Smooth muscle cell (in vitro differentiated cells): ENCODE data around the gene TPSD1. TPM values are rescaled to one million over a fixed set of nuclear protein-coding genes. Genes with fewer than 3 reads are reported as not detected.
"Not testable (repeated sequence)": the region's sequence is repeated elsewhere in the genome, so short reads cannot be mapped to it uniquely, and the experiment has no call there.

Experiments used
- DNase-seq: peaks from one replicate; lab custom pipeline; 2025; ENCODE audit not compliant: unreplicated experiment; lab: John Stamatoyannopoulos, UW
- H2AFZ ChIP-seq: fragments of 200-600 bp; sonication (generic); 2 replicates; pipeline ENCODE4 v1.6.0; 2016; ENCODE audit warnings: antibody characterized with exemption, low read depth, mild to moderate bottlenecking
- H3F3A ChIP-seq: fragments of 200-600 bp; sonication (generic); 2 replicates; pipeline ENCODE4 v1.6.0; 2017; ENCODE audit warnings: antibody characterized with exemption, low read depth
- H3K27ac ChIP-seq: fragments of 200-600 bp; sonication (generic); 2 replicates; pipeline ENCODE4 v1.5.1; 2016; ENCODE audit warnings: low read depth, mild to moderate bottlenecking
- H3K27me3 ChIP-seq: fragments of 200-600 bp; sonication (generic); 2 replicates; pipeline ENCODE4 v1.6.1; 2016; ENCODE audit warnings: low read depth, mild to moderate bottlenecking
- H3K36me3 ChIP-seq: fragments of 200-600 bp; sonication (generic); 2 replicates; pipeline ENCODE4 v1.5.1; 2016; ENCODE audit warnings: low read depth
- H3K4me1 ChIP-seq: fragments of 200-600 bp; sonication (generic); 2 replicates; pipeline ENCODE4 v1.5.1; 2016; ENCODE audit warnings: low read depth
- H3K4me2 ChIP-seq: fragments of 200-600 bp; sonication (generic); 2 replicates; pipeline ENCODE4 v1.6.0; 2016; ENCODE audit warnings: mild to moderate bottlenecking
- H3K4me3 ChIP-seq: fragments of 200-600 bp; sonication (generic); 2 replicates; pipeline ENCODE4 v1.5.1; 2016; ENCODE audit warnings: mild to moderate bottlenecking
- H3K79me2 ChIP-seq: fragments of 200-600 bp; sonication (generic); 2 replicates; pipeline ENCODE4 v1.6.0; 2016; ENCODE audit warnings: low read depth, mild to moderate bottlenecking
- H3K9ac ChIP-seq: fragments of 200-600 bp; sonication (generic); 2 replicates; pipeline ENCODE4 v1.6.0; 2016; ENCODE audit warnings: low read depth
- H3K9me3 ChIP-seq: fragments of 200-600 bp; sonication (generic); replicated peaks from 2 replicates; pipeline ENCODE4 v1.5.1; 2016; ENCODE audit warnings: low read depth
- H4K20me1 ChIP-seq: fragments of 200-600 bp; sonication (generic); 2 replicates; pipeline ENCODE4 v1.6.0; 2016; ENCODE audit warnings: low read depth
- CTCF ChIP-seq: fragments of 200-600 bp; sonication (generic); IDR thresholded peaks from 2 replicates; pipeline ENCODE4 v1.5.1; 2017; ENCODE audit warnings: borderline replicate concordance, mild to moderate bottlenecking, antibody characterized with exemption; ENCODE audit not compliant: insufficient read depth, poor library complexity, severe bottlenecking
- WGBS: methylation state at CpG from one replicate; pipeline ENCODE4 v1.1.7; 2016; ENCODE audit warnings: low lambda C conversion rate; 5-methylcytosine and 5-hydroxymethylcytosine counted together
- polyA plus RNA-seq: library from polyadenylated mRNA; unstranded; fragments of >200 nt; fragmentation: Nextera tagmentation; extraction: Ambion mirVana; gene quantifications from 2 replicates; pipeline ENCODE4 v1.2.1, GENCODE V29; 2016
- total RNA-seq: library from RNA; depleted of rRNA; stranded (reverse); fragments of >200 nt; gene quantifications from 2 replicates; pipeline ENCODE4 v1.2.3, GENCODE V29; 2014

The TPSD1 gene
- total and polyA plus RNA-seq, 2 experiments from 2014 or later, result not detected

GRCh38 chr16:1232049-1232748 is 23.7 kb upstream of the TPSD1 start:
- H3K79me2 ChIP-seq, H3K4me1 ChIP-seq, H3K27me3 ChIP-seq, H3K27ac ChIP-seq, DNase-seq, H4K20me1 ChIP-seq, H2AFZ ChIP-seq, H3F3A ChIP-seq, H3K9ac ChIP-seq, H3K9me3 ChIP-seq, H3K4me2 ChIP-seq, H3K36me3 ChIP-seq, H3K4me3 ChIP-seq: not testable (repeated sequence)
- WGBS, result no CpG with 5 or more reads among the region's 47 CpGs

- H3K4me2 ChIP-seq, H3K36me3 ChIP-seq, H3K4me3 ChIP-seq, H3K79me2 ChIP-seq, H4K20me1 ChIP-seq, H3F3A ChIP-seq, H3K4me1 ChIP-seq, H3K27ac ChIP-seq, H3K27me3 ChIP-seq, DNase-seq, H3K9ac ChIP-seq, H3K9me3 ChIP-seq, H2AFZ ChIP-seq: not testable (repeated sequence)
- no CpG with 5 or more reads among the region's 29 CpGs for WGBS
These were observed 19.2 kb upstream of the TPSD1 start for GRCh38 chr16:1236659-1237058.

GRCh38 chr16:1237990-1238389 is 17.9 kb upstream of the TPSD1 start:
- 97% methylated on average over 9 of the region's 9 CpGs for WGBS
- no peak for DNase-seq
- no peak overlapping the region for H3K4me3 ChIP-seq

GRCh38 chr16:1238909-1239308 is 17.0 kb upstream of the TPSD1 start:
- not testable (repeated sequence) for H2AFZ ChIP-seq, H3K27me3 ChIP-seq, H3K4me2 ChIP-seq, H3K36me3 ChIP-seq, H4K20me1 ChIP-seq, H3F3A ChIP-seq, H3K79me2 ChIP-seq, H3K4me1 ChIP-seq, H3K9me3 ChIP-seq, H3K9ac ChIP-seq, DNase-seq, H3K4me3 ChIP-seq, H3K27ac ChIP-seq
- 96% methylated on average over 10 of the region's 23 CpGs for WGBS

More at GRCh38 chr16:1237990-1238389, 17.9 kb upstream of the TPSD1 start:
- H3K4me1 ChIP-seq, result no peaks in the 10 kb centered on the region
- no peaks in the 10 kb centered on the region for H4K20me1 ChIP-seq
- no peak overlapping the region for H3K9ac ChIP-seq
- TF ChIP-seq CTCF, result no peak
- no peaks in the 10 kb centered on the region for H3K9me3 ChIP-seq
- no peaks in the 10 kb centered on the region for H3F3A ChIP-seq
- H3K36me3 ChIP-seq, result no peaks in the 10 kb centered on the region
- H3K4me2 ChIP-seq, result no peak overlapping the region
- no peak overlapping the region for H3K27ac ChIP-seq
- H2AFZ ChIP-seq, result no peak overlapping the region
- no peaks in the 10 kb centered on the region for H3K27me3 ChIP-seq
- no peaks in the 10 kb centered on the region for H3K79me2 ChIP-seq

- not testable (repeated sequence) for DNase-seq, H3K9me3 ChIP-seq, H3K27me3 ChIP-seq, H3K36me3 ChIP-seq, H2AFZ ChIP-seq, H3K79me2 ChIP-seq, H3K27ac ChIP-seq, H3K4me3 ChIP-seq, H3K4me1 ChIP-seq, H4K20me1 ChIP-seq, H3F3A ChIP-seq, H3K4me2 ChIP-seq, H3K9ac ChIP-seq
- WGBS, result 100% methylated on average over 2 of the region's 9 CpGs
These were observed 16.3 kb upstream of the TPSD1 start for GRCh38 chr16:1239575-1239974.

GRCh38 chr16:1240436-1240835 is 15.4 kb upstream of the TPSD1 start, which contains the start of gene TPSAB1:
Gene TPSAB1, plus strand, starts transcription at chr16:1240705. Its CDS starts 234 bp downstream, at chr16:1240939.
- not testable (repeated sequence) for H3K4me3 ChIP-seq, H3K36me3 ChIP-seq, DNase-seq, H3K9ac ChIP-seq, H3K79me2 ChIP-seq, H3K4me1 ChIP-seq, H3K9me3 ChIP-seq, H3K27ac ChIP-seq, H3K27me3 ChIP-seq, H3K4me2 ChIP-seq, H4K20me1 ChIP-seq, H3F3A ChIP-seq, H2AFZ ChIP-seq
- WGBS, result 79% methylated on average over 10 of the region's 12 CpGs

GRCh38 chr16:1241081-1241480 is 14.8 kb upstream of the TPSD1 start:
- 90% methylated on average over 10 of the region's 15 CpGs for WGBS
- DNase-seq, result not testable (repeated sequence)

GRCh38 chr16:1243363-1243762 is 12.5 kb upstream of the TPSD1 start:
- H3K4me1 ChIP-seq, H2AFZ ChIP-seq, H3F3A ChIP-seq, H4K20me1 ChIP-seq, H3K27me3 ChIP-seq, H3K9me3 ChIP-seq, H3K4me3 ChIP-seq, H3K36me3 ChIP-seq, H3K4me2 ChIP-seq, DNase-seq, H3K9ac ChIP-seq, H3K79me2 ChIP-seq, H3K27ac ChIP-seq: not testable (repeated sequence)
- 82% methylated on average over 9 of the region's 11 CpGs for WGBS

More at GRCh38 chr16:1241081-1241480, 14.8 kb upstream of the TPSD1 start:
- H3K27ac ChIP-seq, H3K79me2 ChIP-seq, H2AFZ ChIP-seq, H3K4me1 ChIP-seq, H3K36me3 ChIP-seq, H3K4me3 ChIP-seq, H3F3A ChIP-seq, H3K27me3 ChIP-seq, H4K20me1 ChIP-seq, H3K4me2 ChIP-seq, H3K9ac ChIP-seq, H3K9me3 ChIP-seq: not testable (repeated sequence)
